GM13977 (cell line): ENCODE measurements around the gene RBBP8.

Experiments
- DNase-seq: peaks from one replicate; pipeline ENCODE4 v3.0.0; 2012; ENCODE audit warnings: low spot score
- CTCF ChIP-seq: IDR thresholded peaks from 2 replicates; pipeline ENCODE4 v1.5.1; 2012; ENCODE audit warnings: mild to moderate bottlenecking, control low read depth; ENCODE audit not compliant: insufficient read depth; ENCODE audit errors: extremely low read depth, missing control alignments
- in situ Hi-C: fragments of 300-500 bp; cut with MboI; formaldehyde crosslinking; loops from one replicate; pipeline ENCODE4 v1.12.0; 2022; ENCODE audit warnings: low sequenced_read_pairs, low pct_unique_long_range_greater_than_20kb, mixed read lengths, inconsistent platforms; ENCODE audit not compliant: unreplicated experiment

Gene RBBP8

GRCh38 chr18:22983175-22983574, 50.0 kb downstream of the RBBP8 start:
- no peak for DNase-seq
- TF ChIP-seq CTCF = peak; percentile 53
- in situ Hi-C loops = no loop called here

- no peak for DNase-seq
- in situ Hi-C loops = no loop called here
- TF ChIP-seq CTCF = no peak
Measured at GRCh38 chr18:22985250-22985649, 52.1 kb downstream of the RBBP8 start.

- no peak for TF ChIP-seq CTCF
- in situ Hi-C loops = no loop called here
- no peak for DNase-seq
Measured at GRCh38 chr18:22987547-22988189, 54.5 kb downstream of the RBBP8 start.

- TF ChIP-seq CTCF = no peak
- in situ Hi-C loops = no loop called here
- DNase-seq = no peak
Measured at GRCh38 chr18:22988208-22988607, 55.1 kb downstream of the RBBP8 start.

GRCh38 chr18:22998344-22998743, 65.2 kb downstream of the RBBP8 start:
- in situ Hi-C loops = no loop called here
- TF ChIP-seq CTCF = no peak
- no peak for DNase-seq

GRCh38 chr18:22999212-22999611, 66.1 kb downstream of the RBBP8 start:
- no peak for TF ChIP-seq CTCF
- in situ Hi-C loops = no loop called here
- DNase-seq = no peak

- no peak for DNase-seq
- TF ChIP-seq CTCF = no peak
- in situ Hi-C loops = no loop called here
Measured at GRCh38 chr18:22999647-23000046, 66.5 kb downstream of the RBBP8 start.
